GM21825 (cell line): ENCODE results near the gene HELZ2.
A peak's percentile ranks its signal among the peaks of the same experiment; 100 is the strongest.

Experiments used
- ATAC-seq: cut with Tn5 transposase; IDR thresholded peaks from one replicate; pipeline ENCODE4 v1.9.1; 2021; ENCODE audit warnings: mild to moderate bottlenecking, moderate library complexity; ENCODE audit not compliant: unreplicated experiment

The HELZ2 gene

DNA sequence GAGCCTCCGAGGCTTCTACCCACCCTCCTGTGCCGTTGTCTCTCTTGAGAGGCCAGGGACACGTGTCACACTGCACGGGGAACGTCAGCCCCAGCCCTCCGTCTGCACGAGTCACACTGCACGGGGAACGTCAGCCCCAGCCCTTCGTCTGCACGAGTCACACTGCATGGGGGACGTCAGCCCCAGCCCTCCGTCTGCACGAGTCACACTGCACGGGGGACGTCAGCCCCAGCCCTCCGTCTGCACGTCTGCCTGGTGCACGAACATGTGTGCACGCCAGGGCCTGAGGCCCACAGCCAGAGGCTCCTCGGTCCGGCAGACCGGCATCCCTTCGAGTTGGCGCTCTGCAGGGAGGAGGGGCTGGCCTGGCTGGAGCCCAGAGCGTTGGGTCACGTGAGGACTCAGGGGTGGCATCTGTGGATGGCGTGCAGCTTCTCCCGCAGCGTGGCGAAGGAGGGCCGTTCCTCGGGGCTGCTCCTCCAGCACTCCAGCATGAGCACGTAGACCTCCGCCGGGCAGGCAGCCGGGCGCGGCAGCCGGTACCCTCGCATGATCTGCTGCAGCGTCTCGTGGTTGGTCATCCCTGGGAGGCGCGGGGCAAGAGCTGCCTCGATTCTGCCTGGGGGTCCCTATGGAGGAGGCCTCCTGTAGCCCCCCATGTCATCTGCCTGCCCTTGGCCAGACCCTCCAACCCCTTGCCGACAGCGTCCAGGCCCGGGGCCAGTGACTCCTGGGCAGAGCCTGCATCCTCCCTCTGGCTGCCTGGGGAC is 33.4 kb downstream of the HELZ2 start:
- no peak for ATAC-seq

DNA sequence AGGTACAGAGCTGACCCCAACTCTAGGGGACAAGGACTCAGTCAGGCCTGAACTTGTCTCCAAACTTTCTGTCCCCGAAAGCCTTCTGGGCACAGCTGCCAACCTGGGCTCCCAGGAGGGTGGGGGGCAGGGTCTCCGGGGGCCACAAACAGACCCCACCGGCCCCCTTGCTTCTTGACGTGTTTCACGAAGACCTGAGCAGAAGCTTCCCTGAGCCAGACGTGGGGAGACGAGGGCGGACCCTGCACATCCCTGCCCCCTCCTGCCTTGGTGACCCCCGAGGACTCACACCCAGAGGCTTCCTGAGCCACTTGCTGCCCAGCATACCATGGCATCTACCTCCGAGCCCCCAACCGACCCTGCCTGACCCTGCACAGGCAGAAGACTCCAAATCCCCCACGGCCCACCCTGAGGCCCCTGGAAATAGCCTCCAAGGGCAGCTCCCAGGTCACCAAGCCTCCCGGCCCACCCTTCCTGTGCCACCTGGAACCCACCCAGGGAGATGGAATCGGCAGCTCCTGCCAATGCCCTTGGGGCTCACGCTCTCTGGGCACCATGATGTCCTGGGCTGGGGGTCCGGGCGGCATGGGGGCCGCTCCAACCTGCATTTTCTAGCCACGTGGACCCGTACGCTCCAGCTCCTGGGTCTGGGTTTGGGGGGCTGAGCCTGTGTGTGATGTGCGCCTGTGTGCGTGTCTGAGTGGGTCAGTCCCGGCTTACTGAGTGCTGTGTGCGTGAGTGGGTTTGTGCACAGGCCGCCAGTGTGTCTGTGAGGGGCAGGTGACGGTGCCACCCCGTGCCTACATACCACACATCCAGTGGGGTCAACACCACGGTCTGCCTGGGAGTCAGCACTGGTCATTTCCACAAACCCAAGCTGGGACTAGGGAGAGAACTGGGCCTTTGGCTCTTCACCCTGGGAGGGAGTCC is 34.3 kb downstream of the HELZ2 start:
- ATAC-seq: no peak

GRCh38 chr20:63539092-63539430 is 35.0 kb downstream of the HELZ2 start:
- no peak for ATAC-seq

GRCh38 chr20:63538204-63539091 is 35.6 kb downstream of the HELZ2 start:
- no peak for ATAC-seq

GRCh38 chr20:63537525-63538203 is 36.4 kb downstream of the HELZ2 start:
- ATAC-seq: peak; percentile 80

DNA sequence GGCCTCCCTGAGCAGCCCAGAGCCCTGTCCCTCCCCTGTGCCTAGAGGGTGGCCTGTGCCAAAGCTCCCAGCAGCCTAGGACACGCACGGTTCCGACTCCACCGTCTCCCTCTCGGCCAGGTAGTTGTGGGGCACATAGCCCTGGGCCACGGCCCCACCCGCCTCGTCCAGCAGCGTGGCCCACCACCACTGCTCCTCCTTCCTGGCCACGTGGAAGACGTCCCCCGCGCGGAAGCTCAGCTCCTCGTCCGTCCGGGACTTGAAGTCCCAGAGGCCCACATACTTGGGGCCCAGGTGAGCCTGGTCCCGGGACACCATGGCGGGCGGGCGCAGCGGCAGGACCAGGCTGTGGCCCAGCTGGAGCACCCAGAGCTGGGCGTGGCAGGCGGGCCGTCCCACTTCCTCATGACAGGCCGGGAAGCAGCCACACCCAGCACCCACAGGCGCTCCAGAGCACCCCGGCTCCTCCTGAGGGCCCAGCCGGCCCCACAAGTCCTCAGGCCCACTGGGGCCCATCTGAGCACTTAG is 37.0 kb downstream of the HELZ2 start, which contains the start of gene PTK6:
TSS of gene PTK6 (minus strand) at position 380 of the 528 bp plus-strand sequence. CDS start at position 318, 62 bp downstream.
- ATAC-seq: peak; percentile 4

DNA sequence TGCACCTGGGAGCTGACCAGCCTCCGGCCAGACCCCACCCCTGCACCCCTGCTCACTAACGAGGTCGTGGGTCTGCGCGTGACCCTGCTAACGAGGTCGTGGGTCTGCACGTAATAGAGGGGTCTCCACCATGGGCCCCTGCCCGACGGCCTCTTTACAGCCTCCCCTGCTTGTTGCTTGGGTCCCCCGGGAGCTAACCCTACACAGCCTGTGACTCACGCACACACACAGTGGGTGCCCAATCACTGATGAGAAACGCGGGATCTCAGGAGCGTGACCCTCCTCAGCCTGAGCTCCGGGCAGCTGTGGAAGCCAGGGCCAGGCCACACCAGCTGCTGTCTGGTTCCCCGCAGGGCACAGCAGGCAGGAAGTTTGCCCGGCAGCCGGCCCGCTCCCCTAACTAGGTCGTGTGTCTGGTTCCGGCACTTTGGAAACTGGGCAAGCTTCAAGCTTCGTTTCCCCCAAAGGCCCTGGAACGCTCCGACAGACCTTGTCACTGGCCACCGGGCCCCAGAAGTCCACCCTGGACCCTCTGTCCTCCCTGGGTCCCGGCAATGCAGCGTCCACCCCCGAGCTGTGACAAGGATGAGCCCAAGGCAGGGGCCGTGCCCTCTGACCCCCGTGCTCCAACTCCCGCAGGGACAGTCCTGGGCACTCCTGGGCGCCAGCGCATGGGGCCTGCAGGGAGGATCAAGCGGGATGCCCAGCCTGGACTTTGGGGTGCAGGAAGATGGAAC is 37.6 kb downstream of the HELZ2 start:
- no peak for ATAC-seq

DNA sequence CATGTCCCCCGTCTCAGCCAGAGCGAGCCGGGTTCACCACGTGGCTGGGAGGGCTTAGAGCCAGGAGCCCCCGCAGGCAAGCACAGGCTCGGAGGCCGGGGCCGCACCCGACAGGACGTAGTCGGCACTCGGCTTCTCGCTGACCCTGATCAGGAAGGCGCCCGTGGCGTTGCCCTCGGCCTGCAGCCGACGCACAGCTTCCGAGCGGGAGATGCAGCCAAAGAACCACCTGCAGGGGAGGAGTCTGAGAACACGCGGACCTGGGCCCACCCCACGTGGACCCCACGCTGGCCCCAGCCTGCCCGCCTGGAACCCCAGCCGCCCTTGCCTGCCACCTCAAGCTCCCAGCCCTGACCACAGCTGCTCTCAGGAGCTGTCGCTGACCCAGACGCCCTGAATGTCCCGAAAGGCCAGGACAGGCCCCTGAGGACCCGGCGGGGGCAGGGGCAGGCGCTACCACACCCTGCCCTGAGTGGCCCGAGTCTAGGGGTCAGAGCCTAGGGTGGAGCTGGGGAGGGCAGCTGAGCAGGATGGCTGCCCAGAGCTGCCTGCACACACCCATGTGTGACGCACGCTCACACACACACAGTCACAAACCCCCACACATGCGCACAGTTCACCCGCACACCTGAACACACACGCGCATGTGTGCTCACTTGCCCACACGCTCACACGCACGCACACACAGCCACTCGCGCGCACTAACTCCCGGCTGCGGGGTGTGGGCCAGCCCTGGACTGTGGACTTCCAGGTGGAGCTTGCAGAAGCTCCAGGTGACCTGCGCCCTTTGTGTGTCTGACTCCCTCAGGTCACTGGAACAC is 39.0 kb downstream of the HELZ2 start:
- no peak for ATAC-seq

DNA sequence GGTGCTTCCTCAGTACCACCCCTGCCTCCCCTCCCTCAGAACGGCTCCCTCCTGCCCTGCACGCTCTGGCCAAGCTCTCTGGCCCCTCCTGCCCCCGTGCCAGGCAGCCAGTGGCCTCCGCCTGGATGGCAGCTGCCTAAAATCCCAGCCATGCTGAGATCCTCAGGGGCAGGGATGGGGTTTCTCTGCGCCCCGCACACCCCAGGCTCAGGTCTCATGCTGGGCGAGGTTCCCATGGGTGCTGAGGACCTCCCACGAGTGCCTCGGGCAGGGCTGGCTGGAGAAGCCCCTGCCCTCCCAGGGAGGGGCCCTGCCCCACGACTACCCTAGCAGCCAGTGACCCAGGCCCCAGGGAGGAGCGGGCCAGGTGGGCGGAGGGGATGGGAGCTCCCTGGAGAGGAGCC is 39.6 kb downstream of the HELZ2 start:
- ATAC-seq: no peak

DNA sequence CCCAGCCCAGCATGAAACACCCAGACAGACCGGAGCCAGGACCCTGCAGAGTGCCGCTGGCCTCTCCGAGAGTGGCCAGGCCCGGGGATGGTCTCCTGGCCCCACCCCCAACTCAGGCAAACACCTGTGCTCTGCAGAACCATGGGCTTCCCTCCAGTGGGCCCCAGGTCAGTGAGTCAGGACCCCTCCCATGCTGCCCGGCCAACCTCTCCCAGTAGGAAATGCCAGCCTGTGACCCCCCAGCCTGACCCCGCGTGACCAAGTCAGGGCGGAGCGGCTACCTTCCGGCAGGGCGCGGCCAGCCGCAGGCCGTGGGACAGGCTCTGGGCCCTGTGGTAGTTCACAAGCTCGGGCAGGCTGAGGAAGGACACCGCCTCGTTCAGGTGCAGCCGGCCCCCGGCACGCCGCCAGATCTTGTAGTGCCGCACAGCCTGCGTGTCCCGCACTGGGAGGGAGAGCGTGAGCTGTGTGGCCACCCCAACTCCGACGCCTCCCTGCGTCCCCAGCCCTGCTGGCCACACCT is 40.1 kb downstream of the HELZ2 start:
- ATAC-seq: no peak

DNA sequence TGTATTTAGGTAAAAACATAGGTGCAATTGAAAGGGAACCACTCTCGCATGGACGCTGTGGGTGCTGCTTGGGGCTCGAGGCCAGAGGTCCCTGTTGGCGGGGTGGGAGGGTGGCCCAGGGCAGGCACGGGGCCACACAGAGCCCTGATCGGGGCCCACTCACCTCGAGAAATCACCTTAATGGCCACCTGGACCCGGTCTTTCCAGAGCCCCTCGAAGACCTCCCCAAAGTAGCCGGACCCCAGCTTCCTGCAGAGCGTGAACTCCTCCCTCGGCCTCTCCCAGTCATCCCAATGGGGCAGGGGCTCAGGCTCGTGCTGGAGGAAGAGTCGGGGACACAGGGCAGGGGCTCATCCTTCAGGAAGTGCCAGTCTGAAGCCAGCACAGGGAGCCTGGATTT is 40.7 kb downstream of the HELZ2 start:
- ATAC-seq: no peak

GRCh38 chr20:63532449-63532971 is 41.5 kb downstream of the HELZ2 start:
- ATAC-seq: no peak

GRCh38 chr20:63531686-63532448 is 42.2 kb downstream of the HELZ2 start:
- ATAC-seq: no peak

DNA sequence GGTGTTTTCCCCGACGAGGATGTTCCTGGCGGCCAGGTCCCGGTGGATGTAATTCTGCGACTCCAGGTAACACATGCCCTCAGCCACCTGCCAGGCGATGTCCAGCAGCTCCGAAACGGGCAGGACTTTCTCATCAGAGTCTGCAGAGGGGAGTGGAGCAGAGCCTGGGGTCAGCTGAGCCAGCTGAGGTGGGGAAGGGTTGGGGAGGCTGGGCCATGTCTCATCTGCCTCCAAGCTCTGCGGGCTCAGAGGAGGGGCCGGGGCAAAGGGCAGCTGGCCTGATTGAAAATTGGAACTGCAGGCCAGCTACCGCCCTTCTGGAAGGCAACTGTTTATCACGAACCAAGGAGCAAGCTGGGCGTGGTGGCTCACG is 43.3 kb downstream of the HELZ2 start:
- no peak for ATAC-seq

DNA sequence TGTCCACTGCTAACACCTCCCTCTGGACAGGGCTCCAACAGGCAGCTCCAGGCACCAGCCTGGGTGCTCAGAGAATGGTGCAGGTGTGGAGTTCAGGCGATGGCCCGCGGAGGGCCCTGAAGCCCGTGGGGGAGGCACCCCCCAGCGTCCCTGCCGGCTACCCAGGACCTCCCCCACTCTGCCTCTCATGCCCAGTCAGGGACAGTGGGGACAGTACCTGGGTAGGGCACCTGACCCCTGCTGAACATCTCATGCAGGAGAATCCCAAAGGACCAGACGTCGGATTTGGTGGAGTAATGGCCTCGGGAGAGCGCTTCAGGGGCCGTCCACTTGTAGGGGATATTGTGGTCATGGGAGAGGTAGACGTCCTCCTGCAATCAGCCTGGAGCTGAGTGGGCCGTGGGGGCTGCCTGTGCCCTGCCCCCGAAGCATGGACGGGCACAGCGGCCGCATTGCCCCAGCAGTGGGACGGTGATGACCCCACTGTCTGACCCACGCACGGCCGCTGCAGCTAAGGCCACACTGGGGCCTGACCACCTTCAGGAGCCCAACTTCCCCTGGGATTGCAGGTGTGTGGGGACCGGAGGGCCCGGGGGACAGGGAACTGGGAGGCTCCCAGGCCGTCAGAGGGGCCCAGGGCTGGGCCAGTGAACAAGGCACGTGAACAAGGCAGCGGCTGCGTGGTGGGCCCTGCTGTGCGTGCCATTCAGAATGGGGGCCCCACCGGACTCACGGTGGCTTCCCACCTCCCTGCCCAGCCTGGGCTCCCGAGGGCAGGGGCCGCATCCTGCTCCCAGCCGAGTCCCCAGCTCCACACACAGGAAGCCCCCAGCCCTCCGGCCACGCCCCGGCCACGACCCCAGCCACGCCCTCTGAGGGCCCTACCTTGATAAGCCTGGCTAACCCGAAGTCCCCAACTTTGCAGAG is 43.9 kb downstream of the HELZ2 start:
- no peak for ATAC-seq

DNA sequence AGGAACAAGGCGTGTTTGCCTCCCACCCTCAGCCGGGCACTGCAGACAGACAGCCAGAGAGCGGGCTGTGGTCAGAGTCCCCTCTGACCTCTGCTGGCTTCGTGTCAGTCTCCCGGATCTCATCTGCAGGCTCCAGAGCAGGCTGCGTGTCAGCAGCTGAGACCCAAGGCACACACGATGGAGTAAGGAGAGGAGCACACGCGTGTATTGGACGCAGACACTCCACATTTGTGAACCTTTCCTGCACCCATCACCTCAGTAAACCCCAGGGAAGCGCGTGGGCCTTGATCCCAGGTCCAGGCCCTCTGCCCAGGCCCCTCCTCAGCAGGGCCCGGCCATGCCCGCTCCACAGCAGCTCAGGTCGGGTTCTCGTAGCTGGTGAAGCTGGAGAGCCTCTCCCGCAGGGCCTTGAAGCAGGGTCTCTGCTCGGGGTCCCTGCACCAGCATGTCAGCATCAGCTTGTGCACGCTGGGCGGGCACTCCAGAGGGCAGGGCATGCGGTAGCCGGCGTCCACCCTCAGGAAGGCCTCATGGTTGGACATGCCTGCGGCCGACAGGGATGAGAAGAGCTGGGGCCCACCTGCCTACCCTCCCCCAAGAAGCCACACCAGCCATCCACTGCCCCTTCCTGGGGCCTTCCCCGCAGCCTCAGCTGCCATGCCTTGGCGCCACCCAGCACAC is 44.7 kb downstream of the HELZ2 start:
- ATAC-seq: no peak
